T-cell (primary cell): Measurements from ENCODE around the gene EYA4. TPM values are rescaled to one million over a fixed set of nuclear protein-coding genes. Genes with fewer than 3 reads are reported as not detected.

Experiments used
- ATAC-seq, 4 experiments: fragments of 200-7000 bp in 3 of 4; fragments of 150-1000 bp in 1 of 4; cut with Tn5 transposase; replicated peaks in 1 of 4; 1 replicate in 3 of 4; 2 replicates in 1 of 4; pipeline ENCODE4 v1.10.0; 2021; ENCODE audit warnings: moderate library complexity in 3 of 4, mild to moderate bottlenecking in 2 of 4, moderate number of reproducible peaks in 1 of 4
- CTCF ChIA-PET, 2 donors: fragments of 300-600 bp; sonication (Branson Sonifier 250); formaldehyde crosslinking; loops; one replicate each; lab custom pipeline; 2022; ENCODE audit warnings: antibody characterized with exemption in 2 of 2; lab: Charles Lee
- POLR2A ChIA-PET, 2 donors: fragments of 300-600 bp; sonication (Branson Sonifier 250); formaldehyde crosslinking; loops; one replicate each; lab custom pipeline; 2022; ENCODE audit warnings: antibody characterized with exemption in 2 of 2; lab: Charles Lee
- DNase-seq, 35 experiments: peaks; one replicate each; pipeline versions ENCODE4 v3.0.0 to v3.0.0-alpha.2; 2013 to 2023
- H3K27ac ChIP-seq: one replicate; pipeline ENCODE4 v1.5.1; 2013; ENCODE audit warnings: low read length
- H3K27me3 ChIP-seq, 2 experiments: replicated peaks in 1 of 2; 1 replicate in 1 of 2; 2 replicates in 1 of 2; pipeline versions ENCODE4 v1.6.1 to v1.7.0; 2013; ENCODE audit warnings: low read length in 1 of 2, mixed read lengths in 1 of 2; ENCODE audit not compliant: control insufficient read depth in 2 of 2, insufficient read depth in 2 of 2; ENCODE audit errors: extremely low read depth in 1 of 2
- H3K36me3 ChIP-seq, 2 donors: 1 replicate in 1 of 2; 2 replicates in 1 of 2; pipeline versions ENCODE4 v1.6.1 to v1.7.0; 2013; ENCODE audit warnings: low read length in 1 of 2; ENCODE audit not compliant: control insufficient read depth in 2 of 2, insufficient read depth in 1 of 2; ENCODE audit errors: extremely low read depth in 1 of 2
- H3K4me1 ChIP-seq, 2 experiments: 1 replicate in 1 of 2; 2 replicates in 1 of 2; pipeline versions ENCODE4 v1.6.1 to v1.7.0; 2013; ENCODE audit warnings: low read length in 2 of 2, mixed read lengths in 1 of 2; ENCODE audit not compliant: insufficient read depth in 2 of 2, control insufficient read depth in 1 of 2; ENCODE audit errors: extremely low read depth in 1 of 2
- H3K4me3 ChIP-seq, 2 donors: 1 replicate in 1 of 2; 2 replicates in 1 of 2; pipeline versions ENCODE4 v1.5.1 to v1.7.0; 2013; ENCODE audit warnings: mild to moderate bottlenecking in 2 of 2, low read length in 1 of 2, moderate library complexity in 1 of 2; ENCODE audit not compliant: control insufficient read depth in 1 of 2; ENCODE audit errors: extremely low read depth in 1 of 2
- H3K9me3 ChIP-seq: 2 replicates; pipeline ENCODE4 v1.7.0; 2013
- H3K27ac Mint-ChIP-seq, 2 donors: one replicate each; pipeline ENCODE4 v1.8.0; 2020 to 2021; ENCODE audit warnings: mild to moderate bottlenecking in 2 of 2, mixed read lengths in 2 of 2
- H3K27me3 Mint-ChIP-seq, 2 donors: one replicate each; pipeline ENCODE4 v1.8.0; 2021 to 2022; ENCODE audit warnings: mixed read lengths in 2 of 2
- H3K36me3 Mint-ChIP-seq: one replicate; pipeline ENCODE4 v1.8.0; 2021; ENCODE audit warnings: mixed read lengths
- H3K4me1 Mint-ChIP-seq, 3 donors: one replicate each; pipeline ENCODE4 v1.8.0; 2020 to 2022; ENCODE audit warnings: mixed read lengths in 3 of 3, mild to moderate bottlenecking in 1 of 3
- H3K4me3 Mint-ChIP-seq, 3 donors: one replicate each; pipeline ENCODE4 v1.8.0; 2020 to 2022; ENCODE audit warnings: mild to moderate bottlenecking in 3 of 3, mixed read lengths in 3 of 3, moderate library complexity in 3 of 3
- H3K9me3 Mint-ChIP-seq, 3 donors: one replicate each; pipeline ENCODE4 v1.8.0; 2020 to 2022; ENCODE audit warnings: mixed read lengths in 3 of 3
- WGBS: methylation state at CpG from one replicate; pipeline ENCODE4 v1.1.5; 2013; ENCODE audit warnings: missing lambda C conversion rate; ENCODE audit not compliant: insufficient coverage; 5-methylcytosine and 5-hydroxymethylcytosine counted together
- total RNA-seq, 35 experiments: library from RNA in 6 of 35; stranded (reverse) in 6 of 35; fragments of 120-200 nt in 1 of 35; gene quantifications; one replicate each; pipeline versions ENCODE4 v1.2.1 to v1.2.4 and lab custom pipeline; 2013 to 2026

Gene EYA4
- total RNA-seq, 5 donors from 2014 or later (not counting 1 experiment from before 2014, with no cell fraction given): 0.22 TPM; not detected in 4

DNA sequence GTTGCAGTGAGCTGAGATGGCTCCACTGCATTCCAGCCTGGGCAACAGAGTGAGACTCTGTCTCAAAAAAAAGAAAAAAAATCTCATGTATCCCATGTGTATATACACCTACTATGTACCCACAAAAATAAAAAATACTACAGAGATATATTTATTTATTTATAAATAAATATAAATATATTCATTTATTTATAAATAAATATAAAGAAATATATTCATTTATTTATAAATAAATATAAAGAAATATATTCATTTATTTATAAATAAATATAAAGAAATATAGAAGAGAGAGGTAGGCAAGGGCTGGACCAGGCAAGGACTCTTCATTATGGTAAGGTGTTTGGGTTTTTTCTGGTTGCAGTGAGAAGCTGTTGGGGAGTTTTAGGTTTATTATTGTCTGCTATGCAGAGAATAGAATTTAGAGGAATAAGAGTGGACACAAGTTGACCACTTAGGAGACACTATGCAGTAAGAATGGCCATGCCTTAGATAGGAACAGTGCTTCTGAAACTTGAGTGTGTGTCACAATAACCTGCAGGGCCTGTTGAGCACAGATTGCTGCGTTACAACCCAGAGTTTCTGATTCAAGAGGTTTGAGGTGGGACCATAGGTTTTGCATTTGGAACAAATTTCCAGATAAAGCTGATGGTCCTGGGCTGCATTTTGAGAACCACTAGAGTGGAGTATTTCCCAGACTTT lies 254.2 kb downstream of the EYA4 start:
- no peak for DNase-seq
- Mint-ChIP-seq H3K36me3 (no peaks in the 10 kb centered on the region), H3K27ac (no peak overlapping the region), H3K4me3 (no peak overlapping the region), H3K4me1 (no peaks in the 10 kb centered on the region), H3K9me3 (peaks cover 0 to 11% (median 0%) of the 10 kb centered on the region in 3 donors), H3K27me3 (no peaks in the 10 kb centered on the region)
- ChIA-PET POLR2A (no interaction called here), CTCF (no interaction called here)
- Histone ChIP-seq H3K27me3 (no peaks in the 10 kb centered on the region), H3K27ac (no peak overlapping the region), H3K36me3 (no peaks in the 10 kb centered on the region), H3K9me3 (no peaks in the 10 kb centered on the region), H3K4me1 (no peaks in the 10 kb centered on the region), H3K4me3 (no peak overlapping the region)
- no peak for ATAC-seq
- WGBS: 67% methylated on average over 1 of the region's 1 CpG

DNA sequence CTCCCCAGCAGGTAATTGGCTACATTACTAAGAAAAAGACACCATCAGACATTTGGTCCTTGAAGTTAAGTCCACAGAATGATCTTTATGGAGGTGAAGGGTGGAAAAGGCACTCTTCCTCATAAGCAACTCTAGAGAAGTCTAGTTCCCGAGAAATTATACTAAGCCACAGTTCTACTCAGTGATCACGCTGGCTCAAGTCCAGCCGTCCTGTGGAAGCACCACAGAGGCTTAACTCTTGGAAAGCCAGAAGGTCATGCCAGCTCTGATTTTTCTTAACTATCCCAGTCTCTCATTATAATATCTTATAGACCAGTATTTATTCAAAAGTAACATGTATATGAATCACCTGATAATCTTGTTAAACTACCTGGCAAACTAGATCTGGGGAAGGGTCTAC lies 258.5 kb downstream of the EYA4 start:
- no peaks in the 10 kb centered on the region for H3K4me1 ChIP-seq
- Mint-ChIP-seq H3K27me3 (peaks cover 0 to 2% of the 10 kb centered on the region in 2 donors), H3K4me1 (no peaks in the 10 kb centered on the region), H3K9me3 (no peaks in the 10 kb centered on the region), H3K27ac (no peak overlapping the region), H3K4me3 (no peak overlapping the region), H3K36me3 (no peaks in the 10 kb centered on the region)
- DNase-seq: no peak
- H3K4me3 ChIP-seq: no peak overlapping the region
- no peaks in the 10 kb centered on the region for H3K9me3 ChIP-seq
- WGBS: no CpG with 5 or more reads among the region's 3 CpGs
- H3K36me3 ChIP-seq: no peaks in the 10 kb centered on the region
- H3K27ac ChIP-seq: no peak overlapping the region
- ChIA-PET POLR2A (no interaction called here), CTCF (no interaction called here)
- no peaks in the 10 kb centered on the region for H3K27me3 ChIP-seq
- ATAC-seq: no peak

DNA sequence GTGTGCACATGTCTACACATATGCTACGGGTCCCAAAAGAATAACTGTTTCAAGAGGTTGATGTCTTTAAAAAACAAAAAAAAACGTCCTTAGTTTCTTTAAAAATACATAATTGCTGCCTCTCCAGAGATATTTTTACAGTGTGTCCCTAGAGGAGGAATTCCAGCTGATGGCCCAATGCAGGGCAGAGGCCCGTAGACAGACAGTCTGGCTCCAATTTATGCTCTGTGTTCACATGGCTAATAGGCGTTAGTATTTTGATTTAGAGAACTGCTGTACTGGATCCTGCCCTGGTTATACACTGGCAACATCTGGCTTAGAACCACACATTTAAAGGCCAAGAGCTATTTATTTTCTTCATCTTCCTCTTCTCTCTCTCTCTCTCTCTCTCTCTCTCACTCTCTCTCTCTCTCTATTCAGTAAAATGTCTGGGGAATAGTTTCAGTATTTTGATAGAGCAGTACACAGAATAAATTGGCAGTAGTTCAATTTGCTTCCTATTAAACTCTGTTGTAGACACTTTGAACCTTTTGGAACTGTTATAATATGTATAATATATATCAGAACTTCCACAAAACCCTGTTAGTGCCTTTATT lies 260.6 kb downstream of the EYA4 start:
- Histone ChIP-seq H3K4me1 (no peaks in the 10 kb centered on the region), H3K27me3 (no peaks in the 10 kb centered on the region), H3K4me3 (no peak overlapping the region), H3K9me3 (no peaks in the 10 kb centered on the region), H3K27ac (no peak overlapping the region), H3K36me3 (no peaks in the 10 kb centered on the region)
- Mint-ChIP-seq H3K4me1 (no peaks in the 10 kb centered on the region), H3K9me3 (no peaks in the 10 kb centered on the region), H3K27ac (no peak overlapping the region), H3K4me3 (no peak overlapping the region), H3K27me3 (peaks cover 0 to 2% of the 10 kb centered on the region in 2 donors), H3K36me3 (no peaks in the 10 kb centered on the region)
- no peak for DNase-seq
- ChIA-PET CTCF (interaction anchor here in 1 of 2 donors (0.6 kb wide), 1 partner anchor 456 kb away, joined by 3 read pairs; no protein-coding TSS in a partner anchor), POLR2A (no interaction called here)
- 90% methylated on average over 2 of the region's 4 CpGs for WGBS
- ATAC-seq: no peak

DNA sequence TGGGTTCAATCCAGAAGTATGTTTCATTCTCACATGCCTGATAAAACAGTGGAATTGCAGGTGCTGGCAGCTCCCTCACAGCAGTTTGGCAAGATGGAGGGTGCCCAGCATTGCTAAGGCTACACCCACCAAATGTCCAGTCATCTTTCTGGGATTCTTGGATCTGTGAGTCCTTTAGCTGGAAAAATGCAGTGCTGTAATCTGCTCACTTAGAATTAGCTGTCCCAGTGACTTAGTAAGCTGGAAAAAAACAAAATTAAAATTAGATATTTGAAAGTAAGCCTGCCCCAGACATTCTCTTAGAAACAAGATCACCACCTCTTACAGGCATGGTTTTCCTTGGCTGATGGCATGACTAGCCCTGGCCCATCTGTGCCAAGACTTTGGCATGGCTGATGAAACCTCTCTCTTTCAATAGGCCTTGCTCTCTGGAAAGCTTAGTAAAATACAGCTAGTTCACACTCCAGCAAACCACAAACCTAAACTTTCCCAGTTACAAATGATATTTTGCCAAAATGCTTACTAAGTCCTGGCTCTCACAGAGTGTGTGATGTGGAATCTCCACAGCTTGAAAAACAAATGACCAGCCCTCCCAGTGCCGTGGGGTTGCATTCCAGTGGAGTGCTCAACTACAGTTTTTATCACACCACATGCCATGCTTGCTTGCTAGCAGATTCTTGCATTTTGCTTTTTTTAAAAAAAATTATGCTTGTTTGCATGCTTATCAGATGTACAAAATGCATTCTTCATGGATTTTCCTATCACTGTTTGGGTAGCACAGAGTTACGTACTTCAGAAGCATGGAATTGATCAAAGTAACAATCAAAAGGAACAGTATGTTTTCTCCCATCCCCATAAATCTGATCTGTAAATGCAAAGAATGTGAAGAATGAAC lies 261.5 kb downstream of the EYA4 start:
- no peaks in the 10 kb centered on the region for H3K36me3 ChIP-seq
- no peak for DNase-seq
- no peak overlapping the region for H3K4me3 Mint-ChIP-seq
- H3K4me1 Mint-ChIP-seq: no peaks in the 10 kb centered on the region
- H3K36me3 Mint-ChIP-seq: no peaks in the 10 kb centered on the region
- ChIA-PET CTCF (no interaction called here), POLR2A (no interaction called here)
- ATAC-seq: no peak
- H3K9me3 ChIP-seq: no peaks in the 10 kb centered on the region
- no peak overlapping the region for H3K27ac Mint-ChIP-seq
- WGBS: no CpG with 5 or more reads among the region's 2 CpGs
- H3K27ac ChIP-seq: no peak overlapping the region
- peaks cover 0 to 2% of the 10 kb centered on the region in 2 donors for H3K27me3 Mint-ChIP-seq
- H3K4me3 ChIP-seq: no peak overlapping the region
- no peaks in the 10 kb centered on the region for H3K27me3 ChIP-seq
- H3K9me3 Mint-ChIP-seq: no peaks in the 10 kb centered on the region
- no peaks in the 10 kb centered on the region for H3K4me1 ChIP-seq

DNA sequence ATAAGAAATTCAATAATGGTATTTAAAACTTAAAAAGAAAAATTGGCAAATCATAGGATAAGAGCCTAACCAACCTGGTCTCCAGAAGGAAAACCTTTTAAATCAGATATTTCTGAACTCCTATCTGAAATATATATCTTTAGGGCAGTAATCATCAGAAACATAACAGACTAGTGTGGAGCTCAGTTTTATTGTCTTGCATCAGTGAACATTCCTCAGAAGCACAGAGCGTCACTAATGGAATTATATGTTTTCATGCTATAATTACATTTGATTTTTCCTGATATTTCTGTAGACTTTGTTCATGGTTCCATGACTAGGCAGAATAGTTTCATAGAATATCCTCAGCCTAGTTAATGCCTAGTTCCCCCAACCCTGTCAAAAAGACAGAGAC lies 262.2 kb downstream of the EYA4 start:
- H3K36me3 ChIP-seq: no peaks in the 10 kb centered on the region
- H3K4me1 Mint-ChIP-seq: no peaks in the 10 kb centered on the region
- H3K4me3 ChIP-seq: no peak overlapping the region
- H3K9me3 ChIP-seq: no peaks in the 10 kb centered on the region
- H3K27me3 Mint-ChIP-seq: peaks cover 0 to 2% of the 10 kb centered on the region in 2 donors
- ChIA-PET CTCF (no interaction called here), POLR2A (interaction anchor here in 1 of 2 donors (0.7 kb wide), 1 partner anchor 40 kb away, joined by 3 read pairs; no protein-coding TSS in a partner anchor)
- no CpG with 5 or more reads among the region's 1 CpG for WGBS
- H3K36me3 Mint-ChIP-seq: no peaks in the 10 kb centered on the region
- H3K4me3 Mint-ChIP-seq: no peak overlapping the region
- ATAC-seq: no peak
- no peak overlapping the region for H3K27ac Mint-ChIP-seq
- no peak overlapping the region for H3K27ac ChIP-seq
- no peaks in the 10 kb centered on the region for H3K9me3 Mint-ChIP-seq
- no peak for DNase-seq
- H3K4me1 ChIP-seq: no peaks in the 10 kb centered on the region
- no peaks in the 10 kb centered on the region for H3K27me3 ChIP-seq

DNA sequence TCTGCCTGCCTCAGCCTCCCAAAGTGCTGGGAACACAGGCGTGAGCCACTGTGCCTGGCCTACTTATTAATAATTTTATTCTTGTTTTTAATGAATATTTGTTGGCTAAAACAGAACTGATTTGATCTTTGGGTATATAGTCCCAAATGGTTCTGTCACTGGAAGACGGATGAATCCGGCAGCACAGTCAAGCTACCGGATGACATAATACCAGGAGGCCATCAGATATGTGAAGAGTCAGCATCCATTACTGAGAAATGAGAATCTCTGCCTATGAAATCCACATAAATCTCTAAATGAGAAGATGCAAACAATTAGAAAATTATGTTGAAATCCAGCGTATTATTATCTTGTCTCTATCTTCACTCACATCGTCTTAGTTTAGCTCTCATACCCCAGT lies 263.0 kb downstream of the EYA4 start:
- H3K36me3 Mint-ChIP-seq: no peaks in the 10 kb centered on the region
- peaks cover 0 to 2% of the 10 kb centered on the region in 2 donors for H3K27me3 Mint-ChIP-seq
- DNase-seq (no peak), ATAC-seq (no peak)
- CTCF ChIA-PET: no interaction called here
- Histone ChIP-seq H3K27ac (no peak overlapping the region), H3K9me3 (no peaks in the 10 kb centered on the region), H3K27me3 (no peaks in the 10 kb centered on the region), H3K36me3 (no peaks in the 10 kb centered on the region), H3K4me1 (no peaks in the 10 kb centered on the region), H3K4me3 (no peak overlapping the region)
- H3K4me1 Mint-ChIP-seq: no peaks in the 10 kb centered on the region
- H3K9me3 Mint-ChIP-seq: no peaks in the 10 kb centered on the region
- no peak overlapping the region for H3K4me3 Mint-ChIP-seq
- 95% methylated on average over 4 of the region's 6 CpGs for WGBS
- H3K27ac Mint-ChIP-seq: no peak overlapping the region
- POLR2A ChIA-PET: interaction anchor here in 1 of 2 donors (0.7 kb wide), 1 partner anchor 41 kb away, joined by 3 read pairs; no protein-coding TSS in a partner anchor
